CD8-positive, alpha-beta memory T cell (primary cell): ENCODE results near the gene GHRHR. TPM values are rescaled to one million over a fixed set of nuclear protein-coding genes. Genes with fewer than 3 reads are reported as not detected.

Experiments used
- CTCF ChIA-PET: fragments of 350-600 bp; sonication (Branson Sonifier 250); formaldehyde crosslinking; loops from one replicate; lab custom pipeline; 2021; ENCODE audit warnings: antibody characterized with exemption; lab: Charles Lee
- POLR2A ChIA-PET: fragments of 350-600 bp; sonication (Branson Sonifier 250); formaldehyde crosslinking; loops from one replicate; lab custom pipeline; 2021; ENCODE audit warnings: antibody characterized with exemption; lab: Charles Lee
- DNase-seq, 5 donors: peaks; one replicate each; pipeline versions ENCODE4 v3.0.0 to v3.0.0-alpha.2; 2020 to 2022; ENCODE audit warnings: mixed read lengths in 1 of 5
- H3K27ac ChIP-seq: one replicate; pipeline ENCODE4 v1.7.0; 2013; ENCODE audit warnings: low read depth, mild to moderate bottlenecking, low read length, moderate library complexity
- H3K27me3 ChIP-seq: 2 replicates; pipeline ENCODE4 v1.7.0; 2013; ENCODE audit warnings: low read length, mild to moderate bottlenecking; ENCODE audit not compliant: insufficient read depth, poor library complexity, severe bottlenecking
- H3K36me3 ChIP-seq: 2 replicates; pipeline ENCODE4 v1.7.0; 2013; ENCODE audit warnings: mild to moderate bottlenecking, low read length, moderate library complexity; ENCODE audit not compliant: insufficient read depth
- H3K4me1 ChIP-seq: 2 replicates; pipeline ENCODE4 v1.7.0; 2013; ENCODE audit warnings: mild to moderate bottlenecking, low read length, moderate library complexity; ENCODE audit not compliant: insufficient read depth
- H3K4me3 ChIP-seq: 2 replicates; pipeline ENCODE4 v1.7.0; 2013; ENCODE audit warnings: mild to moderate bottlenecking, low read length
- H3K9me3 ChIP-seq: 2 replicates; pipeline ENCODE4 v1.7.0; 2013; ENCODE audit warnings: mild to moderate bottlenecking, low read length
- H3K27ac Mint-ChIP-seq, 8 donors: one replicate each; pipeline ENCODE4 v1.8.0; 2020 to 2021; ENCODE audit warnings: mixed read lengths in 8 of 8, mild to moderate bottlenecking in 6 of 8, inconsistent platforms in 3 of 8, moderate library complexity in 3 of 8
- H3K27me3 Mint-ChIP-seq, 2 donors: one replicate each; pipeline ENCODE4 v1.8.0; 2020 to 2021; ENCODE audit warnings: mixed read lengths in 2 of 2, mild to moderate bottlenecking in 1 of 2, moderate library complexity in 1 of 2
- H3K36me3 Mint-ChIP-seq, 3 donors: one replicate each; pipeline ENCODE4 v1.8.0; 2020 to 2021; ENCODE audit warnings: mixed read lengths in 3 of 3, inconsistent platforms in 1 of 3, mild to moderate bottlenecking in 1 of 3
- H3K4me1 Mint-ChIP-seq, 3 donors: one replicate each; pipeline ENCODE4 v1.8.0; 2020 to 2021; ENCODE audit warnings: mixed read lengths in 3 of 3, inconsistent platforms in 1 of 3, mild to moderate bottlenecking in 1 of 3
- H3K4me3 Mint-ChIP-seq, 7 donors: one replicate each; pipeline ENCODE4 v1.8.0; 2020 to 2021; ENCODE audit warnings: mixed read lengths in 7 of 7, mild to moderate bottlenecking in 6 of 7, moderate library complexity in 4 of 7, inconsistent platforms in 2 of 7
- H3K9me3 Mint-ChIP-seq, 5 donors: one replicate each; pipeline ENCODE4 v1.8.0; 2020 to 2022; ENCODE audit warnings: mixed read lengths in 5 of 5, mild to moderate bottlenecking in 3 of 5, moderate library complexity in 2 of 5, inconsistent platforms in 1 of 5
- polyA plus RNA-seq: library from polyadenylated mRNA; unstranded; fragments of 300-500 nt; fragmentation: Illumina TruSeq; gene quantifications from one replicate; pipeline ENCODE4 v1.2.3, GENCODE V29; 2021
- total RNA-seq, 2 experiments: library from RNA; stranded (reverse); gene quantifications; one replicate each; pipeline ENCODE4 v1.2.3, GENCODE V29; 2021

The GHRHR gene
- total and polyA plus RNA-seq, 3 experiments from 2014 or later, result not detected

DNA sequence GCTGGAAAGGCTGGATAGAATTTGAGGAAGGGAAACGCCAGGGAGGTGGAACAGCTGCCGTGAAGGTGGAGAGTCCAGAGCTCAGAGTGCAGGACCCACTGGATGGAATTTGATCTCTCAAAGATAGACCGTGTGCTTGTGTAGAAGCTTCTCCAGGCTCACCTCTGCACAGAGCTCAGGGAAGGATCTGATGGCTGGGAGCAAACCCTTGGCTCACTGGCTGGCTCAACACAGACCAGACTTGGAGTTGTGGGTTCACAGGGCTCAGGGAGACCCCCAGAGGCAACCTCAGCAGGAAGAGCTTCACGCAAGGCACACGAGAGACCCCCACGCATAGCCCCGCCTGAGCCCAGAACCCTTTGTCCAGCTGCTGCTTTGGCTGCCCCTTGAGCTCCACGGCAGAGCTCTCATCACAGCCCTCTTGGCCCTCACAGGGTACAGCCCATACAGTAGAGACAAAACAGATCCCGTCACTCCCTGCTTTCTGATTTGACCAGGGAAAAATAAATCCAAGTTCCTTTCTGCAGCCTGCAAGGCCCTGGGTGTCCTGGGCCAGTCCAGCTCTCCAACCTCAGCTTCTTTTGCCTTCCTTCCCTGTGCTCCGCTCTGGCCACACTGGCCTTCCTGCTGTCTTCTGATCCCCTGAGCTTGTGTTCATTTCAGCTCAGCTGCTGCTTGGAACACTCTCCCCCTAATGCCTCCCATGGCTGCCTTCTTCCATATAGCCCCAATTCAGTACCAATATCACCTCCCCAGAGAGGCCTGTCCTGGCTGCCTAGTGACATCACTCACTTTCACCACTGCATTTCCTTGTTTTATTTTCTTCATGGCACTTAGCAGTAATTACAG is 26.3 kb downstream of the GHRHR start:
- no peaks in the 10 kb centered on the region for H3K9me3 ChIP-seq
- H3K36me3 ChIP-seq, result no peaks in the 10 kb centered on the region
- peaks cover 0 to 3% (median 0%) of the 10 kb centered on the region in 5 donors for H3K9me3 Mint-ChIP-seq
- H3K36me3 Mint-ChIP-seq, result no peaks in the 10 kb centered on the region
- H3K27ac ChIP-seq, result no peak overlapping the region
- DNase-seq, result no peak
- no peak overlapping the region for H3K4me3 ChIP-seq
- ChIA-PET CTCF (no interaction called here), POLR2A (no interaction called here)
- H3K27me3 Mint-ChIP-seq, result peaks cover 2 to 28% of the 10 kb centered on the region in 2 donors
- peaks cover 0 to 18% (median 4%) of the 10 kb centered on the region in 3 donors for H3K4me1 Mint-ChIP-seq
- H3K27ac Mint-ChIP-seq, result no peak overlapping the region
- H3K27me3 ChIP-seq, result no peaks in the 10 kb centered on the region
- no peaks in the 10 kb centered on the region for H3K4me1 ChIP-seq
- H3K4me3 Mint-ChIP-seq, result no peak overlapping the region

DNA sequence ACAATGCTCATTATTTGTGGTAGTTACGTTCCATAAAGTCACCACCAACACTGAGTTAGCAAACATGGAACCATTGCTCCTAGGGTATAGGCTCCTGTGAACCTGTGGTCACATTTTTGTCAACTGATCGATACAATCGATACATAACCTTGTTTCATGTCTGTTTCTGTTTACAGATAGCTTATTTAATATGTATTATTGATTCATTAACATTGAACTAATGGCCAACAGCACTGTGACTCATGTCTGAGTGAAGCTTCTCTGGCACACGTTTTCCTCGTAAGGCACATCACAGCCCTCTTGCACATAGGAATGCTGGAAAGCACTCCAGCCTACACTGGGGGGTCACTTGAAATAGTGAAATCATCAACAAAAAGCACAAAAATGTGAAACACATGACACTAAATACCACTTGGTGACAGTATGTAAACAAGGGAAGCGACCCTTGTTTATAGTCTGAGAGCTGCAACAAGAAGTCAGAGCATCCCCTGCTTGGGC is 27.0 kb downstream of the GHRHR start:
- no peaks in the 10 kb centered on the region for H3K9me3 ChIP-seq
- no peaks in the 10 kb centered on the region for H3K36me3 Mint-ChIP-seq
- no peaks in the 10 kb centered on the region for H3K36me3 ChIP-seq
- peaks cover 2 to 23% of the 10 kb centered on the region in 2 donors for H3K27me3 Mint-ChIP-seq
- H3K27me3 ChIP-seq, result no peaks in the 10 kb centered on the region
- H3K4me3 ChIP-seq, result no peak overlapping the region
- POLR2A ChIA-PET, result no interaction called here
- H3K9me3 Mint-ChIP-seq, result peaks cover 0 to 3% (median 0%) of the 10 kb centered on the region in 5 donors
- H3K4me1 ChIP-seq, result no peaks in the 10 kb centered on the region
- no peak overlapping the region for H3K4me3 Mint-ChIP-seq
- H3K4me1 Mint-ChIP-seq, result peaks cover 0 to 16% (median 4%) of the 10 kb centered on the region in 3 donors
- CTCF ChIA-PET, result interaction anchor here (4.5 kb wide), 1 partner anchor 7 kb away, joined by 15 read pairs; no protein-coding TSS in a partner anchor
- no peak for DNase-seq
- H3K27ac ChIP-seq, result no peak overlapping the region
- no peak overlapping the region for H3K27ac Mint-ChIP-seq

GRCh38 chr7:30992414-30992813 is 28.7 kb downstream of the GHRHR start:
- no peak overlapping the region for H3K4me3 Mint-ChIP-seq
- peaks cover 7 to 9% of the 10 kb centered on the region in 2 donors for H3K27me3 Mint-ChIP-seq
- no peak overlapping the region for H3K27ac Mint-ChIP-seq
- H3K9me3 ChIP-seq, result no peaks in the 10 kb centered on the region
- no peaks in the 10 kb centered on the region for H3K4me1 ChIP-seq
- H3K36me3 ChIP-seq, result no peaks in the 10 kb centered on the region
- H3K9me3 Mint-ChIP-seq, result no peaks in the 10 kb centered on the region
- H3K4me1 Mint-ChIP-seq, result peaks cover 0 to 8% (median 1%) of the 10 kb centered on the region in 3 donors
- DNase-seq, result no peak
- no peaks in the 10 kb centered on the region for H3K27me3 ChIP-seq
- no peak overlapping the region for H3K4me3 ChIP-seq
- no peak overlapping the region for H3K27ac ChIP-seq
- H3K36me3 Mint-ChIP-seq, result no peaks in the 10 kb centered on the region
- ChIA-PET POLR2A (no interaction called here), CTCF (interaction anchor here (4.5 kb wide), 1 partner anchor 9 kb away, joined by 15 read pairs; no protein-coding TSS in a partner anchor)

DNA sequence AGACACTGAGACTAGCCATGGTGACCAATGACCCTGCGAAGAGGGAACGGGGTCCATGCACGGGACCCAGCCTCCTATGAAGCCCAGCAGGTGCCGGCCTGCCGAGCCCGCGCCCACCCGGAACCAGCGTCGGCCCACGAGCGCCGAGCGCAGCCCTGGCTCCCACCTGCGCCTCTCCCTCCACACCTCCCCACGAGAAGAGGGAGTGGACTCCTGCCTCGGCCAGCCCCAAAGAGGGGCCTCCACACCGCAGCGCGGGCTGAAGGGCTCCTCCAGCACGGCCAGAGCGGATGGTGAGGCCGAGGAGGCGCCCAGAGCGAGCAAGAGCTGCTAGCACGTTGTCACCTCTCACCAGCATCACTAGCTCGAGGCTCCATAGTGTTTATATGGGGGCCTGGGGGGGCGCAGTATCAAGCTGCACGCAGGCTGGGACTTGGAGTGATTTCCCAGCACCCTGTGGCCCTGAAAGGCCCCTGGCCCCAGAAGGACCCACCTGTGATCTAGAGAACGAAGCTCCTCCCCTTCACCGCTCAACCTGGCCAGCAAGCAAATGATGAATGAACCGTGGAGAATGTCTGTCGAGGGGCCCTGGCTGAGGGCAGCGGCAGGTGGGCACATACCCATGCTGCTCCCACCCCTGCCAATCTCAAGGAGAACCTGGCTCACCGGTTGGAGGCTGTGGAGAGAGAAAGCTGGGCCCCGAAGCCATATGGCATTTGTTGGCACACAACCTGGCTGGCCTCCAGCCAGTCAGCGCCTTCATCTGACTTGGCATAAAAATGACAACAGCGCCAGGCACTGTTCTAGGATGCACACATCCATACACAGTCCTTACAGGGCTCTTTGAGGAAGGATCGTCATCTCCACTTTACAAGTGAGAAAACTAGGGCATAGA is 30.7 kb downstream of the GHRHR start:
- ChIA-PET POLR2A (no interaction called here), CTCF (interaction anchor here (1.1 to 4.5 kb wide), 3 partner anchors 9 to 12 kb away, joined by 3 to 15 read pairs (median 4); no protein-coding TSS in a partner anchor)
- no peaks in the 10 kb centered on the region for H3K9me3 ChIP-seq

GRCh38 chr7:30995536-30995935 is 31.8 kb downstream of the GHRHR start:
- no peak overlapping the region for H3K27ac Mint-ChIP-seq

More for the DNA sequence above, 30.7 kb downstream of the GHRHR start:
- no peak for DNase-seq
- Histone ChIP-seq H3K36me3 (no peaks in the 10 kb centered on the region), H3K4me3 (no peak overlapping the region), H3K27ac (no peak overlapping the region), H3K4me1 (no peaks in the 10 kb centered on the region), H3K27me3 (no peaks in the 10 kb centered on the region)
- Mint-ChIP-seq H3K9me3 (no peaks in the 10 kb centered on the region), H3K27ac (no peak overlapping the region), H3K27me3 (peaks cover 3 to 9% of the 10 kb centered on the region in 2 donors), H3K4me1 (no peaks in the 10 kb centered on the region), H3K36me3 (no peaks in the 10 kb centered on the region), H3K4me3 (no peak overlapping the region)

DNA sequence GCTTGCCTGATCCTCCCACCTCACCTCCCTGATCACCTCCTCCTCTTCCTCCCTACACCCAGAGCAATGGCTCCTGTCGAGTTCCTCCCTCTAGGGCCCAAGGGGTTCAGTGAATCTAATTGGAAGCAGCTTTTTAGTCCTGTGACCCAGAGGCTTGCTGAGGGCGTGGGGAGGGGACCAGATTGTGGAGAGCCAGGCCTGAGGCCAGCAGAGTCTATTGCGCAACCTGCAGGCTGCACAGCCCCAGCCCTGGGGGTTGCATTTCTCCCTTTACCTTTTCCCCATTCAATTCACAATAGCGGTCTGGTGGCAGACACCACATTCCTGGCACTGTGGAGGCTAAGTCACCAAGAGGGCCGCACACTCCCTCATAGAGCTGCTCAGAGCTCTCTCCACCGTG is 32.5 kb downstream of the GHRHR start:
- Histone ChIP-seq H3K4me3 (no peak overlapping the region), H3K4me1 (no peaks in the 10 kb centered on the region), H3K36me3 (no peaks in the 10 kb centered on the region), H3K27me3 (no peaks in the 10 kb centered on the region), H3K9me3 (no peaks in the 10 kb centered on the region), H3K27ac (no peak overlapping the region)
- Mint-ChIP-seq H3K27me3 (peaks cover 3 to 7% of the 10 kb centered on the region in 2 donors), H3K36me3 (no peaks in the 10 kb centered on the region), H3K4me3 (no peak overlapping the region), H3K9me3 (no peaks in the 10 kb centered on the region), H3K4me1 (no peaks in the 10 kb centered on the region), H3K27ac (no peak overlapping the region)
- CTCF ChIA-PET, result no interaction called here
- DNase-seq, result no peak
- POLR2A ChIA-PET, result no interaction called here

More at GRCh38 chr7:30995536-30995935, 31.8 kb downstream of the GHRHR start:
- H3K9me3 ChIP-seq, result no peaks in the 10 kb centered on the region
- ChIA-PET POLR2A (no interaction called here), CTCF (interaction anchor here (4.5 kb wide), 1 partner anchor 12 kb away, joined by 15 read pairs; no protein-coding TSS in a partner anchor)
- no peaks in the 10 kb centered on the region for H3K36me3 Mint-ChIP-seq
- no peak for DNase-seq
- no peaks in the 10 kb centered on the region for H3K4me1 Mint-ChIP-seq
- no peak overlapping the region for H3K27ac ChIP-seq
- no peaks in the 10 kb centered on the region for H3K27me3 ChIP-seq
- H3K4me1 ChIP-seq, result no peaks in the 10 kb centered on the region
- peaks cover 3 to 8% of the 10 kb centered on the region in 2 donors for H3K27me3 Mint-ChIP-seq
- H3K4me3 ChIP-seq, result no peak overlapping the region
- no peak overlapping the region for H3K4me3 Mint-ChIP-seq
- H3K9me3 Mint-ChIP-seq, result no peaks in the 10 kb centered on the region
- H3K36me3 ChIP-seq, result no peaks in the 10 kb centered on the region

DNA sequence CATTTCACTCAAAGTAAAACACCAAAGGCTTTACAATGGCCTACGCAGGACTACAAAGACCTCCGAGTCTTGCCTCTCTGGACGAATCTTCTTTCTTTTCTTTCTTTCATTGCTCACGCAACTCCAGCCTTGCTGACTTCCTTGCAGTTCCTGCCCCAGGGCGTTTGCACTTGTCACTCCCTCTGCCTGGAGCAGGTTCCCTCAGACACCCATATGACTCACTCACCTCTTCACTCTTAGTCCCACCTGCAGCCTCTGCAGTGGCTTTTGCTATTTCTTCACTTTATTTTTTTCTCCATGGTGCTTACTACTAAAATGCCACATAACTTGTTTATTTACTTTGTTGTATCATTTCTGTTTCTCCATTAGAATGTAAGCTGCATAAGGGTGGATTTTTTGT is 33.1 kb downstream of the GHRHR start:
- DNase-seq, result no peak
- Mint-ChIP-seq H3K9me3 (no peaks in the 10 kb centered on the region), H3K27me3 (peaks cover 3 to 10% of the 10 kb centered on the region in 2 donors), H3K4me3 (no peak overlapping the region), H3K4me1 (peaks cover 0 to 4% (median 0%) of the 10 kb centered on the region in 3 donors), H3K36me3 (no peaks in the 10 kb centered on the region), H3K27ac (no peak overlapping the region)
- Histone ChIP-seq H3K4me3 (no peak overlapping the region), H3K36me3 (no peaks in the 10 kb centered on the region), H3K9me3 (no peaks in the 10 kb centered on the region), H3K4me1 (no peaks in the 10 kb centered on the region), H3K27me3 (no peaks in the 10 kb centered on the region), H3K27ac (no peak overlapping the region)
- ChIA-PET POLR2A (no interaction called here), CTCF (no interaction called here)
